Hematopoietic multipotent progenitor cell treated with erythropoietin and hydrocortisone succinate and interleukin-3 and kit ligand, for 15 days (in vitro differentiated cells): ENCODE data around the gene NCBP1.

Experiments used
- DNase-seq: peaks from one replicate; pipeline ENCODE4 v3.0.0-alpha.2; 2015; ENCODE audit warnings: low spot score

NCBP1 gene

GRCh38 chr9:97623946-97624345 lies 9.7 kb upstream of the NCBP1 start:
- DNase-seq = no peak

- no peak for DNase-seq
These were observed 8.0 kb upstream of the NCBP1 start for GRCh38 chr9:97625620-97626019.

- no peak for DNase-seq
These were observed 6.0 kb upstream of the NCBP1 start for GRCh38 chr9:97627624-97628023.

- DNase-seq = no peak
These were observed 5.0 kb upstream of the NCBP1 start for GRCh38 chr9:97628668-97629067.

GRCh38 chr9:97629156-97629555 lies 4.5 kb upstream of the NCBP1 start:
- DNase-seq = no peak

- no peak for DNase-seq
These were observed 3.0 kb upstream of the NCBP1 start for GRCh38 chr9:97630591-97630990.

- DNase-seq = peak; percentile 79
These were observed 1.2 kb upstream of the NCBP1 start for GRCh38 chr9:97632248-97632984.

- peak; percentile 13 for DNase-seq
These were observed 354 bp downstream of the NCBP1 start for GRCh38 chr9:97633859-97634490.

GRCh38 chr9:97635026-97635425 lies 1.4 kb downstream of the NCBP1 start:
- DNase-seq = no peak

- no peak for DNase-seq
These were observed 3.3 kb downstream of the NCBP1 start for GRCh38 chr9:97636903-97637302.

GRCh38 chr9:97638666-97639065 lies 5.0 kb downstream of the NCBP1 start:
- no peak for DNase-seq

- DNase-seq = no peak
These were observed 6.7 kb downstream of the NCBP1 start for GRCh38 chr9:97640325-97640724.

GRCh38 chr9:97645720-97646119 lies 12.1 kb downstream of the NCBP1 start:
- no peak for DNase-seq

- no peak for DNase-seq
These were observed 14.4 kb downstream of the NCBP1 start for GRCh38 chr9:97647996-97648395.

GRCh38 chr9:97651646-97652045 lies 18.0 kb downstream of the NCBP1 start:
- no peak for DNase-seq

GRCh38 chr9:97658707-97659106 lies 25.1 kb downstream of the NCBP1 start:
- DNase-seq = no peak

GRCh38 chr9:97659771-97660170 lies 26.1 kb downstream of the NCBP1 start:
- no peak for DNase-seq

GRCh38 chr9:97660340-97660739 lies 26.7 kb downstream of the NCBP1 start:
- DNase-seq = no peak

GRCh38 chr9:97660847-97661246 lies 27.2 kb downstream of the NCBP1 start:
- no peak for DNase-seq

GRCh38 chr9:97665742-97666141 lies 32.1 kb downstream of the NCBP1 start:
- no peak for DNase-seq

GRCh38 chr9:97666907-97667686 lies 33.5 kb downstream of the NCBP1 start:
- no peak for DNase-seq

GRCh38 chr9:97668485-97668884 lies 34.9 kb downstream of the NCBP1 start:
- no peak for DNase-seq

- no peak for DNase-seq
These were observed 37.0 kb downstream of the NCBP1 start for GRCh38 chr9:97670586-97670985.
